ENCODE results near the gene ASIC5. TPM values are rescaled to one million over a fixed set of nuclear protein-coding genes. Genes with fewer than 3 reads are reported as not detected.

Gene ASIC5
- polyA plus RNA-seq, 2 donors = not detected

Other genes starting within 250 kb of the ASIC5 start
- under 1 TPM; 0.67 to 0.81 TPM for gene GUCY1A1, start 199.4 kb downstream of the ASIC5 start, polyA plus RNA-seq
- gene GUCY1B1, start 107.3 kb downstream of the ASIC5 start, polyA plus RNA-seq = 1 to 10 TPM; 1.7 to 1.8 TPM
- gene TDO2, start 37.4 kb upstream of the ASIC5 start, polyA plus RNA-seq = under 1 TPM; 0.14 to 0.29 TPM
- gene CTSO, start 87.6 kb upstream of the ASIC5 start, polyA plus RNA-seq = 1 to 10 TPM in 1 of 2 donors, under 1 TPM in 1; 0.96 to 2.6 TPM

Measured in esophagus (tissue), 2 donors.